HG03066 (cell line): ENCODE measurements around the gene ZNF527.
"Not testable (repeated sequence)": the region's sequence is repeated elsewhere in the genome, so short reads cannot be mapped to it uniquely, and the experiment has no call there.

ENCODE experiments used
- ATAC-seq: cut with Tn5 transposase; IDR thresholded peaks from one replicate; pipeline ENCODE4 v1.9.1; 2021; ENCODE audit warnings: low read depth; ENCODE audit not compliant: unreplicated experiment

Gene ZNF527

DNA sequence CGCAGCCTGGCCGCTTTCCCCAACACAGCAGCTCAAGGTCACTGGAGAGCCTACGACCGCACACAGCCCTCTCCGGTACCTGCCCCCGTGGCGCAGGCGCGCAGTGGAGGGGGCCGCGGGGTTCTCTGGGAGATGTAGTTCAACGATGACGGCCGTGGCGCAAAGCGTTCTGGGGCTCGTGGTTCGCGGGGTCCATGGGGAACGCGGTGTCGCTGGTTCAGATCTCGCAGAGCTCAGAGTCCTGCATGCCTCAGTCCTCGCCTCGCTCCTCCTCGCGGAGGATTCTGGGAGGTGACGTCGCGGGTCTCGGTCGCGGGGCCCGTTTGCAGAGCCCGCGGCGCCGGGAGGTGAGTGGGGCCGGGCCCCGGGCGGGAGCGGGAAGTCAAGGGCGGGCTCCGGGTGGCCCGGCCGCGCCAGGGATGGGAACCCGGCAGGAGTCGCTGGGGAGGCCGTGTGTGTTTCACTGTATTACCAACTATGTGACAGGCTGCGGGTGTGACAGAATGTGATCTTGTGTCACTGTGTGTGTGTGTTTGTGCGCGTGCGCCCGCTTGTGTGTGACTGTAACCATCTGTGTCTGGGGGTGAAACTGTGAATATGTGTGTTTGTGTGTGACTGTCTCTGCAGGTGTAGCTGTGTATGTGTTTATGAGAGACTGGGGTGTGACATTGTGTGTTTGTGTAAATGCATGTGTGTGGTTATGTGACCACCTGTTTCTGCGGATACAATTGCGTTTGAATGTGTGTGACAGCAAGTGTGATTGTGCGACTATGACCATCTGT, at the start of gene ZNF527:
Gene ZNF527 (plus strand): TSS at position 220 of the 782 bp plus-strand sequence. CDS start 3,100 bp downstream, outside the sequence.
- peak; percentile 97 for ATAC-seq

DNA sequence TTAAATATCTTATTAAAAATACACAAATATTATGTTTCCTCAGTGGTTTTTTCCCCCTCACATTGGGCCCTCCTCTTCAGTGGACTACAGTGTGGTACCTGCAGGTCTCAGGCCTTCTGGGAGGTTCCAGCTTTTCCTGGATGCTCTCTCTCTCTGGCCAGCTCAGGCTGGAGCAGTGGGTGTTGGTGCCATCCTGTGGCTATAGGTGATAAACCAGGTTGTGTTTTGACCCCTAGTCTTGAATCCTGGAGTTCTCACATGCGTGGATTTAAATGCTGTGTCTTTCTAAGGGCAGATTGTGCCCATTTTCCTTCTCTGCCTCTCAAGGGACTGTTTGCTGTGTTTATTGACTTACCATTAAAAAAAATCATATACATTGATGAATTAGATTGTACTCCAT, 41.2 kb upstream of the ZNF527 start:
- ATAC-seq: no peak

DNA sequence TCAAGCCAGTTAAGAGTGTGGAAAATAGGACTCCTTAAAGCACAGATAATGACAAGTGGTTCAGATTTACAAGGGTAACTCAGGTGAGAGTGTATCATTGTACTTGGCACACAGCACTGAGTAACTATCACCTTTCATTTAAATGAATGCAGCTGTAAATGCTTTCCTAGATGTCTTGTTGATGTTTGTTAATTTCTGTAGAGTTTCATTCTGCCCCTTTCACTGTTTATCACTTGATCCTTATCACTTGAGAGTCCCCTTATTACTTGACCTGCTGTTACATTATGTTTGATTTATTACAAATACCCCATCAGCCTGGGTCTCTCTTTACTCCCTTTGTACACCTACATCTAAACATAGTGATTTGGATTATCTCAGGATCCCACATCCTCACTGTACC, 38.1 kb upstream of the ZNF527 start:
- no peak for ATAC-seq

DNA sequence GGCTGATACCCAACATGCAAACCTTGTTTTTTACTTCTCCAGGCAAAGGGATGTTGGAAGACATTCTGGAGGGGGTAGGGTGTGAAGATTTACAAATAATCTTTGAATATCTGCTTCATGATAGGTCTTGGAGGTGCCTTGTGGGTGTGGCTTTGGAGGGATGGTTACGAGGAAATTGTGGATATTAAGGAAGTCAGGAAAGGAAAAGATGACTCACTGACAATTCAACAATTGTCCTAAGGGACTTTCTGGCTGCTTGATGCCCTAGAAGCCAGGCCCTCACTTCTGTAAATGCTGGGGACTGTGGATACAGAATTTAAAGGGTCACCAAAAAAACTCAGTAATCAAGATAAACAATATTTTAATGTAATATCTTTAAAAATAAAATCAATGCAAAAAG, 37.4 kb upstream of the ZNF527 start:
- no peak for ATAC-seq

DNA sequence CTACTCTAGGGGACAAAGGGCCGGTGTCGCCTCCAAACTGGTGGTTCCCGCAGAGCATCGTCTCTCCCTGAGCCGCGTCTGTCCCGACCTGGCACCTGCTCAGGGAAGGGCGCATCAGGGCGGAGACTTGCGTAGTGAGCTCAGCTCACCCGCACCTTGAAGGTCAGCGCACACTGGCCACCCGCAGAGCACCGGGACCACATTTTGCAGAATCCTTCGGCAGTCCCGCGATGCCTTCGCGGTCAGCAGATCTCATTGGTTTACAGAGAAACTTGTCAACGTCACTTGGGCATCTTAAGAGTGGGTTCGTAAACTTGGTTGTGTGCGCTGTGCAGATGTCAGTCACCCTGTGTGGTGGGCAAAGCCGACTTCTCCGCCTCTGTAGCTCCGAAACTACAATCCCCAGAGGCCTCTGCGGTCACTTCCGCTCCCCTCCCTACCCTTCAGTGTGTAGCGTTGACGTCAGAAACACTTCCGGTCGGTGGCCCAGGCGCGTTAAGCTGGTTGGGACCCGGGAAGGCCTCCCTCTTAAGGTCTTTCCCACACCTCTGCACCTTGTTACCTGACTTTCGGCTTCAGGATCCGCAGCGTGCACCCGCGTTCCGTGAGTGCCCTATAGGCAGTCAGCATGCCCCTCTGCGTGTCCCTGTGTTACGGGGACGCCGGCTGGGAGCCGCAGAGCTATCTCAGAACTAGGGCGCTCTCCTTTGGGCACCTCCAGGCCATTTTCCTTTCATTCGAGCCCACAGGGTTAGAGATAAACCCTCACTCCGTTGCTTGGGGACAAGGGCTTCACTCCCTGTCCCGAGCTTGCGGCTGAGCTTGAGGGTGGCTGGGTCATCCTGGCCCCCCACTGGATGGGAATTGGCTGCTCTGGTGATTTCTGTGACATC, 36.5 kb upstream of the ZNF527 start:
- no peak for ATAC-seq

DNA sequence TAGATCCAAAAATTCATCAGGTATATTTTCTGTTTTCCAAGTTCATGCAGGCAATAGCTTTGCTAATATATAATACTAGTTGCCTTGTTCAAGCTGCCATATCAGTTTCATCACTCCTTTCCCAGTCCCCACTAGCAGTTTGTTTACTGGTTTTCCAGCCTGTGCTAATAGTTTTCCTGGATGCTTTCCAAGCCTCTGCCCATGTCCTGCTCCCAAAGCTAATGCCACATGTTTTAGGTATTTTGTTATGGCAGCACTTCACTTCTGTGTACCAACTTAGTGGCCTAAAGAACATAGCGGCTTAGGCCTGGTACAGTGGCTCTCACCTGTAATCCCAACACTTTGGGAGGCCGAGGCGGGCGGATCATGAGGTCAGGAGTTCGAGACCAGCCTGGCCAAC, 28.1 kb upstream of the ZNF527 start:
- ATAC-seq: no peak

DNA sequence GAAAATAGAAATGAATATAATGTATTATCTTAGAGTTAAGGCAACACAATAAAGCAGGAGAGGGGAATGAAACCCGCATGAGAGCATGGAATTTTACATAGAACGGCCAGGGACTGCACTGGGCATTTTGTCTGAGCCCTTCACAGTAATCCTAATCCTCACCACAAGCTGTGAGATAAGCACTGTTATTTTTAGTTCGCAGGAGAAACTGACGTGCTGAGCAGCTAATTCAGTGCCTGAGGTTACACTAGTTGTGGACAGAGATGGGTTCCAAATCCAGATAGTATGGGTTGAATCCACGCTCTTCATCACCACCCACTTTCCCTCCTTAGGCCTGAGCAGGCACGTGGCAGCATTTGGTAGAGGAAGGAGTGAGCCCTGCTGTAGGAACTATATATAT, 24.8 kb upstream of the ZNF527 start:
- no peak for ATAC-seq

DNA sequence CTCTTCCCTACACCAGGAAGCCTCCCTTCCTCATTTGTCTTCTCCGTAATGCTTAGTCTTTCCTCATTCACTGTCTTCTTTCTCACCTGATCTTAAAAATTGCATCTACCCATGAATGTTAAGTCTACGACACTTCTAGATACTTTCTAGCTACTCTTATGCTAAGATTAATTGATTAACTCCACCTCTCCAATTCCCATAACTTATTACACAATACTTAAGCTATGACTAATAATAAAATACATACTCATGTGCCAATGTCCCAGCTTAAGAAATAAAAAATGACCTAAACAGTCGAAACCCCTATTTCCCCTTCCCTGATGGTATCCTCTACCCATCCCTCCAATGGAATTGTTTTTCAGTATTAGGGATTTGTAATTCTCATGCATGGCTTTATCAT, 22.8 kb upstream of the ZNF527 start:
- ATAC-seq: no peak

DNA sequence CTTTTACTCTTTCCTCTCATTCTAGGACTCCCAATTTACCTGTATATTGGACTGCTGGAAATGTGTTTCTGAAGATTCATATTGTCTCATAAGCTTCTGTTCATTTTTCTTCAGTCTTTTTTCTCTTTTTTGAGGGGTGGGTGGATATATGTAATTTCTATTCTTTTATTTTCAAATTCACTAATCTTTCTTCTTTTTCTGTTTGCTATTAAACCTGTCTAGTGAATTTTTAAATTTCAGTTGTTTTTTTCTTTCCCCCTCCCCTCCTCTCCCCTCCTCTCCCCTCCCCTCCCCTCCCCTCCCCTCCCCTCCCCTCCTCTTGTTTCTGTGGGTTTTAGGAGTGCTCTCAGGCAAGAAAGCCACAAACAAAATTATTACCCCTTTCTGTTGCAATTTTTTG, 16.9 kb upstream of the ZNF527 start:
- ATAC-seq: no peak

DNA sequence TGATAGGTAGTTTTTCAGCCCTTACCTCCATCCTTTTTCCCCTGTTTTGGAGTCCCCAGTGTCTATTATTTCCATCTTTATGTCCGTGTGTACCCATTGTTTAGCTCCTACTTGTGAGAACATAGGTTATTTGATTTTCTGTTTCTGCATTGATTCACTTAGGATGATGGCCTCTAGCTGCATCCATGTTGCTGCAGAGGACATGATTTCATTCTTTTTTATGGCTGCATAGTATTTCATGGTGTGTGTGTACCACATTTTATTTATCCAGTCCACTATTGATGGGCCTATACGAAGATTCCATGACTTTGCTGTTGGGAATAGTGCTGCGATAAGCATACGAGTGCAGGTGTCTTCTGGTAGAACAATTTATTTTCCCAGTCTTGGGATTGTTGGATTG, 15.0 kb upstream of the ZNF527 start:
- no peak for ATAC-seq

DNA sequence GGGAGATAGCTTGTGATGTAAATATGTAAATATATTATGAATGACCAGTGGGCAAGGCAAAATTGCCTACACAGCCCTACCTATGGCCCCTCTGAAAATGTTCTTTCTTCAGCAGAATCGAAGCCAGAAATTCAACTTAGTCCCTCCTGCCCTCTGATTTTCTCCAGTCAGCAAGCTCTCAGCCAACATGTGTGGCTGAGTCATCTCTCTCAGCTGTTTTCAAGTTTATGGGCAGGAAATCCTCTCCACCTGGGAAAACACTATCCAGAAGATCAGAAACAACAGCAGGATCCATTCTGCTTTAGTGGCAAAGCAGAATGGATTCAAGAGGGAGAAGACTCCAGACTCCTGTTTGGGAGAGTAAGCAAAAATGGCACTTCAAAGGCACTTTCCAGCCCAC, 8.9 kb upstream of the ZNF527 start:
- ATAC-seq: no peak

DNA sequence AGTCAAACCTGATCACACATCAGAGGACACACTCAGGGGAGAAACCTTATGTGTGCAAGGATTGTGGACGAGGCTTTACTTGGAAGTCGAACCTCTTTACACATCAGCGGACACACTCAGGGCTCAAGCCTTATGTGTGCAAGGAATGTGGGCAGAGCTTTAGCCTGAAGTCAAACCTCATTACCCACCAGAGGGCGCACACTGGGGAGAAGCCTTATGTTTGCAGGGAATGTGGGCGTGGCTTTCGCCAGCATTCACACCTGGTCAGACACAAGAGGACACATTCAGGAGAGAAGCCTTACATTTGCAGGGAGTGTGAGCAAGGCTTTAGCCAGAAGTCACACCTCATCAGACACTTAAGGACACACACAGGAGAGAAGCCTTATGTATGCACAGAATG, 8.2 kb upstream of the ZNF527 start:
- ATAC-seq: no peak

DNA sequence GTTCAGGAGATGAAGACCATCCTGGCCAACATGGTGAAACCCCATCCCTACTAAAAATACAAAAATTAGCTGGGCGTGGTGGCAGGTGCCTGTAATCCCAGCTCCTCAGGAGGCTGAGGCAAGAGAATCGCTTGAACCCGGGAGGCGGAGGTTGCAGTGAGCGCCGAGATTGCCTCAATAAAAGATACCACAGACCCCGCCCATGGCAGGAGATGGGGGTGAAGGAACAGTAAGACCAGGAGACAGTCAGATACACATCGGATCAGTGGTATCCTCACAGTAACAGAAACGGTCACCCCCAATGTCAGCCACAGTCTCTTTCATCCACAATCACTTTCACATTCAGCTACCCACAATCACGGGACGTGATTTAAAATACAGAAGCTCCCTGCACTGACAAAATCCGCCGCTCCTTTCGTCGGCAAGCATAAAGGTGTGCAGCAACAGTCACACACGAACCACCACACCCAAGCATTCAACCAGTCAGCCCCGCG, 466 bp upstream of the ZNF527 start:
- not testable (repeated sequence) for ATAC-seq

DNA sequence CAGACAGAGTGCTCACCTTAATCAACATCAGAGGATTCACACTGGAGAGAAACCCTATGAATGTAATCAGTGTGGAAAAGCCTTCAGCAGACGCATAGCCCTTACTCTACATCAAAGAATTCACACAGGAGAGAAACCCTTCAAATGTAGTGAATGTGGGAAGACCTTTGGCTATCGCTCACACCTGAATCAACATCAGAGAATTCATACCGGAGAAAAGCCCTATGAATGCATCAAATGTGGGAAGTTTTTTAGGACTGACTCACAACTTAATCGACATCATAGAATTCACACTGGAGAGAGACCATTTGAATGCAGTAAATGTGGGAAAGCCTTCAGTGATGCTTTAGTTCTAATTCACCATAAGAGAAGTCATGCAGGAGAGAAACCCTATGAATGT, 18.3 kb downstream of the ZNF527 start:
- no peak for ATAC-seq

DNA sequence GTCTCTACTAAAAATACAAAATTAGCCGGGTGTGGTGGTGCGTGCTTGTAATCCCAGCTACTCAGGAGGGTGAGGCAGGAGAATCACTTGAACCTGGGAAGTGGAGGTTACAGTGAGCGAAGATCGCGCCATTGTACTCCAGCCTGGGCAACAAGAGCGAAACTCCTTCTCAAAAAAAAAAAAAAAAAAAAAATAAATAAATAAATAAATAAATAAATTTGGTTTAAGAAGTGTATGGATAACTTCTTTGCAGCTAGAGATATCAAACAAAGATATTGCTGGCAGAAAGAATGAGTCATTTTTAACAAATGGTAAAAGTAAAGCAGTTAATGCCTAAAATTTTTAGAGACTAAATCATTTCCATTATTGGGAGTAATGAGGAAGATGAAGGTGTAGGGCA, 20.5 kb downstream of the ZNF527 start:
- ATAC-seq: not testable (repeated sequence)

DNA sequence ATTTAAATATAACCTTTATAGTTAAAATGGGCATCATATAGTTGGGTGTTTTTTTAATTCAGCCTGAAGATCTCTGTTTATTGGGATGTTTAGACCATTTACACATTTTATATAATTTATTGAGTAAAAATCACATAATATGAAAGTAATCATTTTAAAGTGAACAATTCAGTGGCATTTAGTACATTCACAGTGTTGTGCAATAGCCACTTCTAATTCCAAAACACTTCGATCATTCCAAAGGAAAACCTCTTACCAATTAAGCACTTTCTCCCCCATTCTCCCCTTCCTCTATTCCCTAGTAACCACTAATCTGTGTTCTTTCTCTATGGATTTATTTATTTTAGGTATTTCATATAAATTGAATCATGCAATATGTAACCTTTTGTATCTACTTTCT, 30.2 kb downstream of the ZNF527 start:
- no peak for ATAC-seq

DNA sequence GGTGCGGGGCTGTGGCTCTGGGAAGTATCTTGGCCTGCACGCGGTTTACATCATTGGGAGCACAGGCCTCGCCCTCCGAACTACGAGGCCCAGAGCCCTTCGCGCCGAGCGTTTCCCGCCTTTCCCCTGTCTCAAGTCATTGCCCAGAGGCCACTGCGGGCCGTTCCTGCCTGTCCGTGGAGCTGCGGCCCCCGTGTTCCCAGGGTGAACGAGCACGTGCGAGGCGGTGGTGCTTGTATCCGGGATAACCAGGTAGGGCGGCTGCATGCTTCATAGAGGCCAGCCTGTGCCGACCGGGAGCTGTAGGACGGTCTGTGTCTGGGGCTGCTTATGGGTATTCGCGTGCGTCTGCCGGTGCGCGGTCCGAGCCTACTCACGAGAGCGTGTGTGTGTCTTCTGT, 32.5 kb downstream of the ZNF527 start:
- no peak for ATAC-seq

DNA sequence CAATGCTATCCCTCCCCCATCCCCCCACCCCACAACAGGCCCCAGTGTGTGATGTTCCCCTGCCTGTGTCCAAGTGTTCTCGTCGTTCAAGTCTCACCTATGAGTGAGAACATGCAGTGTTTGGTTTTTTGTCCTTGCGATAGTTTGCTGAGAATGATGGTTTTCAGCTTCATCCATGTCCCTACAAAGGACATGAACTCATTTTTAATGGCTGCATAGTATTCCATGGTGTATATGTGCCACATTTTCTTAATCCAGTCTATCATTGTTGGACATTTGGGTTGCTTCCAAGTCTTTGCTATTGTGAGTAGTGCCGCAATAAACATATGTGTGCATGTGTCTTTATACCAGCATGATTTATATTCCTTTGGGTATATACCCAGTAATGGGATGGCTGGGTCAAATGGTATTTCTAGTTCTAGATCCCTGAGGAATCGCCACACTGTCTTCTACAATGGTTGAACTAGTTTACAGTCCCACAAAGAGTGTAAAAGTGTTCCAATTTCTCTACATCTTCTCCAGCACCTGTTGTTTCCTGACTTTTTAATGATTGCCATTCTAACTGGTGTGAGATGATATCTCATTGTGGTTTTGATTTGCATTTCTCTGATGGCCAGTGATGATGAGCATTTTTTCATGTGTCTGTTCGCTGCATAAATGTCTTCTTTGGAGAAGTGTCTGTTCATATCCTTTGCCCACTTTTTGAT, 35.4 kb downstream of the ZNF527 start:
- ATAC-seq: not testable (repeated sequence)

DNA sequence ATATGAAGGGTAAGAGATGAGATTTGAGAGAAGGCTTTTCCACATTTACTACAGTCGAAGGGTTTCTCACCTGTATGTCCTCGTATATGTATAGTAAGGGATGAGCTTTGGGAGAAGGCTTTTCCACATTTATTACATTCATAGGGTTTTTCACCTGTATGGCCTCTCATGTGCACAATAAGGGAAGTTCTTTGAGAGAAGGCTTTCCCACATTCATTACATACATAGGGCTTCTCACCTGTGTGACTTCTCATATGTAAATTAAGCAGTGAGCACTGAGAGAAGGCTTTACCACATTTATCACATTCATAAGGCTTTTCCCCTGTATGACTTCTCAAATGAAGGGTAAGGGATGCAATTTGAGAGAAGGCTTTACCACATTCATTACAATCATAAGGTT, 41.8 kb downstream of the ZNF527 start:
- ATAC-seq: no peak

DNA sequence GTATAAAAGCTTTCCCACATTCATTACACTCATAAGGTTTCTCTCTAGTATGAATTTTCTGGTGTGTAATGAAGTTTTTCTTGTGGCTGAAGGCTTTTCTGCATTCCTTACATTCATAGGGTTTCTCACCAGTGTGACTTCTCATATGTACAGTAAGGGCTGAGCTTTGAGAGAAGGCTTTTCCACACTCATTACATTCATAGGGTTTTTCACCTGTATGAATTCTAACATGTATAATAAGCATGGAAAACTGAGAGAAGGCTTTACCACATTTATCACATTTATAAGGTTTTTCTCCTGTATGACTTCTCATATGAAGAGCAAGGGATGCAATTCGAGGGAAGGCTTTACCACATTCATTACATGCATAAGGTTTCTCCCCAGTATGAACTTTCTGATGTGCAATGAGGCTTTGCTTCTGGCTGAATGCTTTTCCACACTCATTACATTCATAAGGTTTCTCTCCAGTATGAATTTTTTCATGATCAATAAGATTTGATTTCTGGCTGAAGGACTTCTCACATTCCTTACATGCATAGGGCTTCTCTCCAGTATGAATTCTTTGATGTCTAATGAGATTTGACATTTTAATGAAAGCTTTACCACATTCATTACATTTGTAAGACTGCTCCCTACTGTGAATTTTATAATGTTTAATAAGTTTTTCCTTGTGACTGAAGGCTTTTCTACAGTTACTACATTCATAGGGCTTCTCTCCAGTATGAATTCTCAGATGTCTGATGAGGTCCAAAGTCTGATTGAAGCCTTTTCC, 42.6 kb downstream of the ZNF527 start:
- no peak for ATAC-seq
